LHCN-M2 (cell line): ENCODE data around the gene QRSL1. TPM values are rescaled to one million over a fixed set of nuclear protein-coding genes. Genes with fewer than 3 reads are reported as not detected.
"Not testable (repeated sequence)": the region's sequence is repeated elsewhere in the genome, so short reads cannot be mapped to it uniquely, and the experiment has no call there.

Source experiments
- DNase-seq: peaks from one replicate; pipeline ENCODE4 v3.0.0-alpha.2; 2012; ENCODE audit warnings: low read depth
- total RNA-seq: library from RNA; depleted of rRNA; stranded (reverse); fragments of >200 nt; gene quantifications from 2 replicates; pipeline ENCODE4 v1.2.3, GENCODE V29; 2014

The QRSL1 gene
- total RNA-seq, 1 experiment from 2014 or later, result 11.0 TPM

DNA sequence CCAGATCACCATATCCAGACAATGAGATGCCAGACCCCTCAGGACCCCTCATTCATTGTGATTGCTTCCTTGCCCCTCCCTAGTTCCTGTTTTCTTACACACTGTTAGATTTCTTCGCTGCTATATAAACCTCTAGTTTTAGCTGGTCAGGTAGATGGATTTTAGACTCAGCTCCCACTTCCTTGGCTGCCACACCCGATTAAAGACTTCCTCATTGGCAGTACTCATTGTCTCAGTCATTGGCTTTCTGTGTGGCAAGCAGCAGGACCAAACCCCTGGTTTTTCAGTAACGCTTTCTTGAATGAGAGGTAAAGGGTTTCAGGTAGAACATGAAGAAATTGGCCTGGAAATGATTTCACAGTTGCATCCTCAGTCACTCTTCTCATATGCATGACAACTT, 47.9 kb downstream of the QRSL1 start:
- no peak for DNase-seq

- no peak for DNase-seq
Measured at GRCh38 chr6:106684011-106684410, 54.6 kb downstream of the QRSL1 start.

DNA sequence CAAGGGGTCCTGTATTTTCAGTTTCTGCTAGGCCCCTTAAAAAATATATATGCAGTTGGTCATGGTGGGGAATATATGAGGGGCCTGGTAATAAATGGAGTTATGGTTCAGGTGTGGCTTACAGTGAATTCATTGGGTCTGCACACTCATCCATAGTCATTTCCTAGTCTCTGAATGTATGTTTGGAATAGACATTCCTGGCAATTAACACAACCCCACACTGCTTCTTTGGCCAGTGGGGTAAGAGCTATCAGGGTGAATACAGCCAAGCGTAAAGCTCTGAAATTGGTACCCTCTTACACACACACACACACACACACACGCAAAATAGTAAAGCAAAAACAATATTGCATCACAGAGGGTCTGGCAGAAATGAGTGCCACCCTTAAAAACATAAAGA, 56.5 kb downstream of the QRSL1 start:
- DNase-seq, result no peak

DNA sequence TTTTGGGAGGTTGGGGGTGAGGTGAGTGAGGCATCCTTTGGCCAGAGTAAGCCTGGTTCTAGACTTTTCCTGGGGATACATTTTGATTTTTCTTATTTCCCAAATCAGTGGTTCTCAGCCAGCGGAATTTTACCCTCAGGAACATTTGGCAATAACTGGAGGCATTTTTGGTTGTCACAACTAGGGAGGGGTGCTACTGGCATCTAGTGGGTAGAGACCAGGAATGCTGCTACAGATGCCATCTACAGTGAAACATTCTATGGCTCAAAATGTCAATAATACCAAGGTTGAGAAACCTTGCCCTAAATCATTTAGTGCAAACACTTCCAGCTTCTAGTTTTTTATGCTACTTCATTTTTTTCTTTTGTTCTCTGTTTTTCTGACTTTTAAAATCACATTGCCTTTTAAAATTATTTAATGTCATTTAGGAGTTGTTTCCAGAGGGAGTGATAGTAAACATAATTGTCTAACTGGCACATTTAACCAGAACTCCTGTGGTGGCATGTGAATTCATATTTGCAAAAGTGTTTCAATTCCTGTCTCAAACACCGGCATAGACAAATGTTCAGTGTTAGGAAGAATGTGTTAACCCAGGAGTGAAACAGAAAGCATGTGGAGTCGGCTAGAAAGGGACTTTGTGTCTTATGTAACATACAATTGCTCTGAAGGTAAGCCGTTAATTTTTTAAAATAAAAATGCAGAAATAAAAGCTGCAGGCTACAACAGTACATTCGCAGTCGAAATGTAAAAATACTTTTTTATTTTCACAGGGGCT, 59.0 kb downstream of the QRSL1 start:
- peak; percentile 39 for DNase-seq

GRCh38 chr6:106692112-106692818, 62.9 kb downstream of the QRSL1 start:
- DNase-seq, result peak; percentile 77

DNA sequence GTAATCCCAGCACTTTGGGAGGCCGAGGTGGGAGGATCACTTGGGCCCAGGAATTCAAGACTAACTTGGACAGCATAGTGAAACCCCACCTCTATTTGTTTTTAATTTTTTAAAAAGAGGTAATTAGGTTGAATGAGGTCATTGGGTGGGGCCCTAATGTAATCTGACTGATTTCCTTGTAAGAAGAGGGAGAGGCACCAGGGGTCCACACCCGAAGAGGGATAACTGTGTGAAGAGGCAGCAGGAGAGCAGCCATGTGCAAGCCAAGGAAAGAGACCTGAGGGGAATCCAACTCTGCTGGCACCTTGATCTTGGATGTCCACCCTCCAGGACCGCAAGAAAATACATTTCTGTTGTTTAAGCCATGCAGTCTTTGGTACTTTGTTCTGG, 63.4 kb downstream of the QRSL1 start:
- DNase-seq, result no peak

GRCh38 chr6:106693418-106693817, 64.0 kb downstream of the QRSL1 start:
- DNase-seq, result peak; percentile 36

- no peak for DNase-seq
Measured at GRCh38 chr6:106694343-106694742, 65.0 kb downstream of the QRSL1 start.

DNA sequence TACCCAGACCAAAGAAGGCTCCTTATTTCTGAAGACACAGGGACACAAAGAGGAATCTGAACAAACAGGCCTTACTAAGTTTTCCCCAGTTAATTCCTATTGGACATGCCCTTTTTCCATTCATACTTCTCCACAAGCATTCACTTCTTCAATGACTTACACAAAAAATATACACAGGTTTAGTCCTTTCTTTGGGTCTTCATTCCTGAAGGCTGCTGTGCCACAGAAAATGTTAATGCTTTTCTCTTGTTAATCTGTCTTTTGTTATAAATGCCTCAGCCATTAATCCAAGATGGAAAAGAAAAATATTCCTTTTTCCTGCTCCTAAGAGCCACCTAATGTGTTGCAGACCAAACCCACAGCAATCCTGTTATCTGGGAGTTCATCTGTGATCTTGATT, 71.2 kb downstream of the QRSL1 start:
- no peak for DNase-seq

- not testable (repeated sequence) for DNase-seq
Measured at GRCh38 chr6:106701201-106701600, 71.8 kb downstream of the QRSL1 start.

- DNase-seq, result no peak
Measured at GRCh38 chr6:106702046-106702445, 72.7 kb downstream of the QRSL1 start.

DNA sequence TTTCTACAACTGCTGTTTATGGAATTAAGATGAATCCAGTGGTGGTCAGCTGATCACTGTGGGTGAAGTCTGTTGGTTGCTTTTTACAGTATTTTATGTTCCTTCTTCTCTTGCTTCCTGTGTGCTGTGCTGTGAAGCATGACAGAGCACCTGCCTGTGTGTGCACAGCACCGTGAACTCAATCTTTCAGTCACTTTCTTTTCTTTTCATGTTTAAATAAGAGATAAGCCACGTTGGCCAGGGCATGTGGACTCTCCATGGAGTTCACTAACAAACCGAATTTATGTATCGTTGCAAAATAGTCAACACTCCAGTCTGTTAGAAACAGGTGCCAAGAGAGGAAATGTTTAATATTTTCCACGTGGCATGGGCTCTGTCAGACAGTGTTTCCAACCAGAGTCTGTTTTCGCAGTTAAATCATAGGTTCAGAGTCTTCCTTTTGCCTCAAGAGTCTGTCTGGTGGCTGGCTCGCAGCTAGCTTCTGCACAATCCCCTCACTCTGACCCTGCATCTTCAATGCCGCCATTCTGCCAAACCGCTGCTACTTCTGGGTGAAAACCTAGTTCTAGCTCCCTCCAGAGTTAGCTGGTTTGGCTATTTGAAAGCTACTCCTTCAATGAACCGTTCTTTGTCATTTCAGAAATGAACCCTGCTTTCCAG, 73.2 kb downstream of the QRSL1 start:
- no peak for DNase-seq

DNA sequence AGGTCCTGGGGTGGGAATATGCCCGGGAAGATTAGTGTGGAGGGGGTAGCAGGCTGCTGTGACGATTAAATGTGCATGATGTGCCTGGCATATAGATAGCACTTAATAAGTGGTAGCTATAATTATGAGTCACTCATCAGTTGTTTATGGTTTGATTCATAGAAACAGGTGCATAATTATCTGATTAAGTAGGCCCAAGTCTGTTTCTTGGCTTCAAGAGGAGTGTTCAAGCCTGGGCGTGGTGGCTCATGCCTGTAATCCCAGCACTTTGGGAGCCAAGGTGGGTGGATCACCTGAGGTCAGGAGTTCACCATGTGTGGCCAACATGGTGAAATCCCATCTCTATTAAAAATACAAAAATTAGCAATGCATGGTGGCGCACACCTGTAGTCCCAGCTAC, 74.9 kb downstream of the QRSL1 start:
- DNase-seq, result no peak

DNA sequence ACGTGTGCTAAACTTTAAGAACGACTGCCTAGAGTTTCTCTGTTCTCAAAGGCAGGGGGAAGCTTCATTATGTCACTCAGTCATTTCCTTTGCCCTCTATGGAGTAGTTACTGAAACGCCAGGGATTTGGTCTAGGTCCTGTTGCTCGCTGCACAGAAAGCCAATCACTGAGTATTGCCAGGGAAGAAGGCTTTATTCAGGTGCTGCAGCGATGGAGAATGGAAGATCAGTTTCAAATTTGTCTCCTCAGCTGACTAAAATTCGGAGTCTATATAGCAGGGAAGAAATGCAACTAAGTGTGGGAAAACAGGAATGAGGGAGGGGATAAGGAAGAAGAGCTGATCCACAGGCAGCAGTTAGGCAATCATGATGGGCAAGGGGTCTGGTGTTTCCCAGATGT, 75.8 kb downstream of the QRSL1 start:
- DNase-seq, result no peak

GRCh38 chr6:106710580-106710979, 81.2 kb downstream of the QRSL1 start:
- no peak for DNase-seq

DNA sequence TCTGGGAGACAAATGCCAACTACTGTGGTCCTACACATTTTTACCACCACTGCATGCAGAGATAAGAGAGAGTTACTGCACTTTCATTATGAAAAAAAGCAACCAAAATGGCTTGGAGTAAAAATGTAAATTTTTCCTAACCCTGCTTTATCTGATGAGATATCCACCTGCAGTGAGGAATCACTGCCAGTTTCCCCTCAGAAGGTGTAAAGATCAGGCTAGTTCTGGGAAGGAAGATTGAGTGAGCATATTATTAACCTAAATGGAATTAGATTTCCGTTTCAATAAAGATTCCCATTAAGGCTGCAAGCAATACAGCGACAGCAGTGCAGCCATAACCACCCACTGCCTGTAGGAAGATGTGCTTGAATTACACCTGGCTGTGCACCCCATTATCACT, 84.9 kb downstream of the QRSL1 start:
- DNase-seq, result no peak

GRCh38 chr6:106715922-106716321, 86.5 kb downstream of the QRSL1 start:
- DNase-seq, result no peak

DNA sequence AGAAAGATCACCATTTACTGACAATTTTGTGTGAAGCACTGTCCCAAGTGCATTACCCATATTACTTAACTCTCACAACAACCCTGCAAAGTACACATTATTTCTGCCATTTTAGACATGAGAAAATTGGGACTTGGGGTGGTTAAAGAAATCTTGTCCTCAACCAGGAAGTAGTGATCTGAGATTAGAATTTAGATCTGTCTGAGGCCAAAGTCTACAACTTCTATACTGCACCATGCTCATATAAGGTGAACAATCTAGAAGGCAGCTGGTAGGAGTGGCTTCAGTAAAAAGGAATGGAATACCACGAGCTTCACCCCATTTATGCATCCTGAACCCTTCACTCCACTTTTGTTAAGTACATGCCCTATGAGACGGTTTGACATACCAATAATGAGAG, 87.6 kb downstream of the QRSL1 start:
- no peak for DNase-seq
